Uterus (tissue), 2 donors: ENCODE measurements around the gene LIME1.

Experiments
- CTCF ChIP-seq, 4 experiments: fragments of 200-600 bp in 2 of 4; fragments of 450-650 bp in 2 of 4; sonication (generic) in 2 of 4; IDR thresholded peaks; one replicate each; pipeline ENCODE4 v1.5.1; 2016 to 2019; ENCODE audit warnings: antibody characterized with exemption in 4 of 4, mild to moderate bottlenecking in 2 of 4, moderate library complexity in 1 of 4
- POLR2A ChIP-seq, 2 donors: fragments of 450-650 bp; IDR thresholded peaks; one replicate each; pipeline ENCODE4 v1.6.1; 2016; ENCODE audit warnings: antibody characterized with exemption in 2 of 2, mild to moderate bottlenecking in 1 of 2, moderate library complexity in 1 of 2

- TF ChIP-seq CTCF (IDR thresholded peaks at IDR 0.05) (no peak), POLR2A (IDR thresholded peaks at IDR 0.05) (no peak)
These were observed 21.7 kb downstream of the LIME1 start for GRCh38 chr20:63758152-63758551.
